ENCODE measurements around the gene SLC35F6. TPM values are rescaled to one million over a fixed set of nuclear protein-coding genes. Genes with fewer than 3 reads are reported as not detected.

Gene SLC35F6
- total and polyA plus RNA-seq, 4 donors, result 14.8 to 49.9 (median 21.4) TPM

DNA sequence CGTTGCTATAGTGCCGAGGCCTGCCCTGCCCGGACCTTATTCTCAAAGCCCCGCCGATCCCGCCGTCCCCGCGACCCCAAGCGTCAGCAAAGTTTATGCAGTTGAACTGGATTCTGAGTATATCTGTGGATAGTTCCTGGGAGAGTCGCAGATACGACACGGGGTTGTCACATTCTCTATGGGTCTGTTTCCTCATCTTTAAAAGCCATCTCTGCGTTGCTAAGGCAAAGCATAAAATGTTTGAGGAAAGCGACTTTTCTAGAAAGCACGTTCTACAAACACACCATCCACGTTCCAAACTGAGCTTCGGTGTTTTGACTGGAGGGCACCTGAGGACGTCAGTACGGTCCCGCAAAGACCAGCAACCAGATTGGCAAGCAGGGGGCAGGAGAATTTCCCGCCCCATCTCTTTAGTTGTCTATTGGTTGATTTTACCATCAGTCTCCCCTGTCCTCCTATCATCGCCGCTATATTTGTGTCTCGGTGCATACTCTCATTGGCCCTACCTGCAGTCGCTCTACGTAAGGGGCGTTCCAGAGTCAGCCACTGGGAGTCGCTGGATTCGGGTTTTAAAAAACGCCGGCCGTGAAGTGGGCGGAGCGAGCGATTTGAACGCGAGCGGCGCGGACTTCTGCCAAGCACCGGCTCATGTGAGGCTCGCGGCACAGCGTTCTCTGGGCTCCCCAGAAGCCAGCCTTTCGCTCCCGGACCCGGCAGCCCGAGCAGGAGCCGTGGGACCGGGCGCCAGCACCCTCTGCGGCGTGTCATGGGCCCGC is 21.5 kb downstream of the SLC35F6 start, which contains the start of gene CENPA:
Gene CENPA (plus strand): TSS at position 626 of the 776 bp plus-strand sequence. CDS start 141 bp downstream, at position 767.
- H3K27ac ChIP-seq (ENCODE audit: low read depth in 1 of 2, low read length in 1 of 2), result no peak within 1 kb of the TSS
- H3K4me1 ChIP-seq (ENCODE audit: control insufficient read depth in 5 of 5, insufficient read depth in 5 of 5, low read length in 5 of 5), result peaks cover 0 to 8% (median 5%) of the 10 kb centered on the region in 5 donors
- peak within 1 kb of the TSS; percentile 47 for H3K4me3 ChIP-seq
- peak within 1 kb of the TSS; percentile 25 to 73 for H3K9ac ChIP-seq (ENCODE audit: insufficient read depth in 1 of 2, low read length in 2 of 2)
- no peaks in the 10 kb centered on the region for H3K9me3 ChIP-seq (ENCODE audit: control insufficient read depth in 4 of 4, insufficient read depth in 3 of 4, low read length in 3 of 4)
- H3K27me3 ChIP-seq (ENCODE audit: control insufficient read depth in 3 of 3, insufficient read depth in 3 of 3, low read length in 2 of 3), result no peaks in the 10 kb centered on the region
- 1% methylated on average over 54 to 55 of the region's 55 CpGs for WGBS, 2 donors
- H3K36me3 ChIP-seq (ENCODE audit: control insufficient read depth in 4 of 4, insufficient read depth in 4 of 4, low read length in 4 of 4), result peaks cover 0 to 3% (median 1%) of the 10 kb centered on the region in 4 donors
- DNase-seq (peak; percentile 98 to 100 (median 100)), ATAC-seq (ENCODE audit: insufficient read depth, low FRiP score) (peak; percentile 99)
- TF ChIP-seq, protein P1, sequence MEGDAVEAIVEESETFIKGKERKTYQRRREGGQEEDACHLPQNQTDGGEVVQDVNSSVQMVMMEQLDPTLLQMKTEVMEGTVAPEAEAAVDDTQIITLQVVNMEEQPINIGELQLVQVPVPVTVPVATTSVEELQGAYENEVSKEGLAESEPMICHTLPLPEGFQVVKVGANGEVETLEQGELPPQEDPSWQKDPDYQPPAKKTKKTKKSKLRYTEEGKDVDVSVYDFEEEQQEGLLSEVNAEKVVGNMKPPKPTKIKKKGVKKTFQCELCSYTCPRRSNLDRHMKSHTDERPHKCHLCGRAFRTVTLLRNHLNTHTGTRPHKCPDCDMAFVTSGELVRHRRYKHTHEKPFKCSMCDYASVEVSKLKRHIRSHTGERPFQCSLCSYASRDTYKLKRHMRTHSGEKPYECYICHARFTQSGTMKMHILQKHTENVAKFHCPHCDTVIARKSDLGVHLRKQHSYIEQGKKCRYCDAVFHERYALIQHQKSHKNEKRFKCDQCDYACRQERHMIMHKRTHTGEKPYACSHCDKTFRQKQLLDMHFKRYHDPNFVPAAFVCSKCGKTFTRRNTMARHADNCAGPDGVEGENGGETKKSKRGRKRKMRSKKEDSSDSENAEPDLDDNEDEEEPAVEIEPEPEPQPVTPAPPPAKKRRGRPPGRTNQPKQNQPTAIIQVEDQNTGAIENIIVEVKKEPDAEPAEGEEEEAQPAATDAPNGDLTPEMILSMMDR (IDR thresholded peaks at IDR 0.05; ENCODE audit: control extremely low read depth, extremely low read depth), result no peak

DNA sequence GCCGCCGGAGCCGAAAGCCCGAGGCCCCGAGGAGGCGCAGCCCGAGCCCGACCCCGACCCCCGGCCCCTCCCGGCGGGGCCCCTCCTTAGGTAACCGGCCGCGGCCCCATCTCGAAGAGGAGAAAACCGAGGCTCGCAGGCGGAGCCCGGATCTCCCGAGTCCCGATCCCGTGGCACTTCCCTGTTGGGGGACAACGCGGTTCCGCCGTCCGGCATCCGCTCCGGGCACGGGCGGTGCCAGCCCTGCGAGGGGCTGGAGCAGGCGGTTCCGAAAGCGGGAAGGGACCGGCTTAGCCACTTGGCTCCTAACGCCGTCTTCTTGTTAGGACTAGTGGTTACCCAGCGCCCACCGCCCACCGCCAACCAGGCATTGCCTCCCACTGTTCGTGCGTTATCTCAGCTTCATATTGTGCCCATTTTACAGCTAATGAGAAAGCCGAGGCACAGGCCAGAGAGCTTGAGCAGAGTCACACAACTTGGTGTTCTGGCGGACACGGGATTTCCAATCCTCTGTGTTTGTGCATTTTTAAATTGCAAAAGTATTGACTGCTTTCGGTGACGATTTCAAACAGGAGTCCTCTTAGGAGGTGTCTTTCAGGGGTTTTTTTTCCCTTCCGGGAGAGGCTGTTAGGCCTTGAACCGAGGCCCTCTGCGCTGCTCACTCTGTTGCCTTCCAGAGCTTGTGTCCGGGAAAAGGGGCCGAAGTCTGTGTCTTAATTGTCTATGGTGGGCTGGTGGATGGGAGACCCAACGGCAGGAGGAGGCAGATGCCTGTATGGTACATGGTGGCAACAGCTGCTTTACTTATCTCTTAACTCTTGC is 22.3 kb downstream of the SLC35F6 start:
- no peaks in the 10 kb centered on the region for H3K27me3 ChIP-seq (ENCODE audit: control insufficient read depth in 3 of 3, insufficient read depth in 3 of 3, low read length in 2 of 3)
- DNase-seq (peak in 2 of 3 donors; percentile 13 to 19), ATAC-seq (ENCODE audit: insufficient read depth, low FRiP score) (peak; percentile 2)
- H3K9ac ChIP-seq (ENCODE audit: insufficient read depth in 1 of 2, low read length in 2 of 2), result peak overlapping the region in 1 of 2 donors; percentile 25
- H3K36me3 ChIP-seq (ENCODE audit: control insufficient read depth in 4 of 4, insufficient read depth in 4 of 4, low read length in 4 of 4), result peaks cover 0 to 4% (median 0%) of the 10 kb centered on the region in 4 donors
- H3K27ac ChIP-seq (ENCODE audit: low read depth in 1 of 2, low read length in 1 of 2), result no peak overlapping the region
- H3K4me1 ChIP-seq (ENCODE audit: control insufficient read depth in 5 of 5, insufficient read depth in 5 of 5, low read length in 5 of 5), result peaks cover 0 to 8% (median 5%) of the 10 kb centered on the region in 5 donors
- peaks cover 0 to 2% (median 0%) of the 10 kb centered on the region in 4 donors for H3K9me3 ChIP-seq (ENCODE audit: control insufficient read depth in 4 of 4, insufficient read depth in 3 of 4, low read length in 3 of 4)
- peak overlapping the region; percentile 47 for H3K4me3 ChIP-seq
- TF ChIP-seq, protein P1 (IDR thresholded peaks at IDR 0.05; ENCODE audit: control extremely low read depth, extremely low read depth), result no peak
- WGBS, 2 donors, result 4 to 5% methylated on average over 53 to 55 of the region's 55 CpGs

DNA sequence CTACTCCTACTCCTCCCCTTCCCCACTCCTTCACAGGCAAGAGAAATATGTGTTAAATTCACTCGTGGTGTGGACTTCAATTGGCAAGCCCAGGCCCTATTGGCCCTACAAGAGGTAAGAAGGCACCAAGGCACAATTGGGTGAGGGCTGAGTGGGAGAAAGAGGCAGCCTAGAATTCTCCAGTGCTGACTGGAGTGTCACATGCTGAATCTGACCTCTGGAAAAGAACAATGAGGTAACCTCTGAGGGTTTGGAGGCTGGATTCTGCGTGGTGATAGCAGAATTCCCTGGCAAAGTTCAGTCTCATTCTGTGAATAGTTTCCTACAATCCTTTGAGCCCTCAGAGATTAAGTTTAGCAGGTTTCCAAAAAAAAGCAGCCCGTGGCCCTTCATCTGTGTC is 28.6 kb downstream of the SLC35F6 start:
- TF ChIP-seq, protein P1 (IDR thresholded peaks at IDR 0.05; ENCODE audit: control extremely low read depth, extremely low read depth), result no peak
- Histone ChIP-seq H3K9me3 (ENCODE audit: control insufficient read depth in 4 of 4, insufficient read depth in 3 of 4, low read length in 3 of 4) (peaks cover 0 to 2% (median 0%) of the 10 kb centered on the region in 4 donors), H3K4me3 (no peak overlapping the region), H3K36me3 (ENCODE audit: control insufficient read depth in 4 of 4, insufficient read depth in 4 of 4, low read length in 4 of 4) (peaks cover 0 to 7% (median 0%) of the 10 kb centered on the region in 4 donors), H3K27me3 (ENCODE audit: control insufficient read depth in 3 of 3, insufficient read depth in 3 of 3, low read length in 2 of 3) (no peaks in the 10 kb centered on the region), H3K9ac (ENCODE audit: insufficient read depth in 1 of 2, low read length in 2 of 2) (no peak overlapping the region), H3K27ac (ENCODE audit: low read depth in 1 of 2, low read length in 1 of 2) (no peak overlapping the region), H3K4me1 (ENCODE audit: control insufficient read depth in 5 of 5, insufficient read depth in 5 of 5, low read length in 5 of 5) (peaks cover 0 to 3% (median 0%) of the 10 kb centered on the region in 5 donors)
- no peak for ATAC-seq (ENCODE audit: insufficient read depth, low FRiP score)
- no peak for DNase-seq
- 83 to 99% methylated on average over 3 of the region's 3 CpGs for WGBS, 2 donors

Measured in lung (tissue), 12 donors.